ENCODE data around the gene GOLGA5. TPM values are rescaled to one million over a fixed set of nuclear protein-coding genes. Genes with fewer than 3 reads are reported as not detected.
"Not testable (repeated sequence)": the region's sequence is repeated elsewhere in the genome, so short reads cannot be mapped to it uniquely, and the experiment has no call there.

The GOLGA5 gene
- total and polyA plus RNA-seq, 4 donors, result 28.1 to 38.6 (median 31.6) TPM

DNA sequence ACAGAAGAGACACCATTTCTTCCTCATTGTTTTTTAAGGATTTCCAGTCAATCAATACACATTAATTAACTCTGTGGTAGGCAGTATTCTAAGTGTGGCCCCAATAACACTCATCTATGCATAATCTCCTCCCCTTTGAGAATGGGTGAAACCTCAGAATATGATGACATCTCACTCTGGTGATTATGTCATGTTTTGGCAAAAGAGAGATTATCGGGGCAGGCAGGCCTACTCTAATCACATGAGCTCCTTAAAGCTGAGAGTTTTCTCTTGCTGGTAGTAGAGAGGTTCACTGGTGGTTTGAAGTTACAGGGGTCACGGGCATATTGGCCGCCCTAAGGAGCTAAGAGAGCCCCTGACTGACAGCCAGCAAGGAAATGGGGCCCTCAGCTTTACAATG lies 38.6 kb upstream of the GOLGA5 start:
- Histone ChIP-seq H3K27ac (ENCODE audit: low read depth, low read length) (no peak overlapping the region), H3K4me3 (ENCODE audit: low read depth, low read length) (no peak overlapping the region), H3K27me3 (ENCODE audit: control insufficient read depth, insufficient read depth, low read length) (no peaks in the 10 kb centered on the region), H3K36me3 (ENCODE audit: control insufficient read depth, insufficient read depth, low read length) (no peaks in the 10 kb centered on the region), H3K9me3 (ENCODE audit: control insufficient read depth, insufficient read depth, low read length) (no peaks in the 10 kb centered on the region), H3K4me1 (ENCODE audit: control insufficient read depth, insufficient read depth, low read length) (no peaks in the 10 kb centered on the region)
- 92% methylated on average over 2 of the region's 3 CpGs for WGBS (ENCODE audit: insufficient coverage)
- no peak for DNase-seq (ENCODE audit: low read depth in 4 of 6, low spot score in 6 of 6)

DNA sequence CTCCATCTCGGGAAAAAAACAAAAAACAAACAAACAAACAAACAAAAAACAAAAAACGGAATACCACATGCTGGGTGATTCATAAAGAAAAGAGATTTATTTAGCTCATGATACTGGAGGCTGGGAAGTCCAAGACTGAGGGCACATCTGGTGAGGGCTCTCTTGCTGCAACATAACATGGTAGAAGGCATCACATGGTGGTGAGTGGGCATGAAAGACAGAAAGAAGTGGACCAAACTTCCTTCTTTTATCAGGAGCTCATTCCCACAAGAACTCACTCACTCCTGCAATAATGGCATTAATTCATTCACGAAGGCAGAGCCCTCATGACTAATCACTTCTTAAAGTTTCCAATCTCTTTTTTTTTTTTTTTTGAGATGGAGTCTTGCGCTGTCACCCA lies 37.7 kb upstream of the GOLGA5 start:
- Histone ChIP-seq H3K27ac (ENCODE audit: low read depth, low read length) (no peak overlapping the region), H3K4me1 (ENCODE audit: control insufficient read depth, insufficient read depth, low read length) (no peaks in the 10 kb centered on the region), H3K9me3 (ENCODE audit: control insufficient read depth, insufficient read depth, low read length) (no peaks in the 10 kb centered on the region), H3K4me3 (ENCODE audit: low read depth, low read length) (no peak overlapping the region), H3K36me3 (ENCODE audit: control insufficient read depth, insufficient read depth, low read length) (no peaks in the 10 kb centered on the region), H3K27me3 (ENCODE audit: control insufficient read depth, insufficient read depth, low read length) (no peaks in the 10 kb centered on the region)
- no peak for DNase-seq (ENCODE audit: low read depth in 4 of 6, low spot score in 6 of 6)
- WGBS (ENCODE audit: insufficient coverage), result 100% methylated on average over 1 of the region's 4 CpGs

DNA sequence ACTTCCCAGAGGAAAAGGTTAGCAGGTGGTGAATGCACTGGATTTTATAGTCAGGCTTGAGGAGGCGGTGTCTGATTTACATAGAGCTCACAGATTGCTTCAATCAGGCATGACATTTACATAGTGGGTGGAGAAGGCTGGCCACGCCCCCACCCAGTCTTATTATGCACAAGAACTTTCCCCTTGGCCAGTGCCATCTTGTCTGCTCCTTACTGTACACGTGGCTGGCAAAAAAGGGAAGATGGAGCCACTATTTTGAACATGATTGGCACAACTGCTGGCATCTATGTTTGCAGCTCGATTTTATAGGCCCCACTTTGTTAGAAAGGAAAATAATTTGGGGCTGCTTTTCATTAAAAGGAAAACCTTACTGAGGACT lies 34.8 kb upstream of the GOLGA5 start:
- peak in 1 of 6 donors; percentile 10 for DNase-seq (ENCODE audit: low read depth in 4 of 6, low spot score in 6 of 6)
- Histone ChIP-seq H3K9me3 (ENCODE audit: control insufficient read depth, insufficient read depth, low read length) (no peaks in the 10 kb centered on the region), H3K36me3 (ENCODE audit: control insufficient read depth, insufficient read depth, low read length) (no peaks in the 10 kb centered on the region), H3K27ac (ENCODE audit: low read depth, low read length) (no peak overlapping the region), H3K4me1 (ENCODE audit: control insufficient read depth, insufficient read depth, low read length) (no peaks in the 10 kb centered on the region), H3K27me3 (ENCODE audit: control insufficient read depth, insufficient read depth, low read length) (no peaks in the 10 kb centered on the region), H3K4me3 (ENCODE audit: low read depth, low read length) (no peak overlapping the region)
- no CpG with 5 or more reads among the region's 4 CpGs for whole genome bisulfite sequencing (ENCODE audit: insufficient coverage)

DNA sequence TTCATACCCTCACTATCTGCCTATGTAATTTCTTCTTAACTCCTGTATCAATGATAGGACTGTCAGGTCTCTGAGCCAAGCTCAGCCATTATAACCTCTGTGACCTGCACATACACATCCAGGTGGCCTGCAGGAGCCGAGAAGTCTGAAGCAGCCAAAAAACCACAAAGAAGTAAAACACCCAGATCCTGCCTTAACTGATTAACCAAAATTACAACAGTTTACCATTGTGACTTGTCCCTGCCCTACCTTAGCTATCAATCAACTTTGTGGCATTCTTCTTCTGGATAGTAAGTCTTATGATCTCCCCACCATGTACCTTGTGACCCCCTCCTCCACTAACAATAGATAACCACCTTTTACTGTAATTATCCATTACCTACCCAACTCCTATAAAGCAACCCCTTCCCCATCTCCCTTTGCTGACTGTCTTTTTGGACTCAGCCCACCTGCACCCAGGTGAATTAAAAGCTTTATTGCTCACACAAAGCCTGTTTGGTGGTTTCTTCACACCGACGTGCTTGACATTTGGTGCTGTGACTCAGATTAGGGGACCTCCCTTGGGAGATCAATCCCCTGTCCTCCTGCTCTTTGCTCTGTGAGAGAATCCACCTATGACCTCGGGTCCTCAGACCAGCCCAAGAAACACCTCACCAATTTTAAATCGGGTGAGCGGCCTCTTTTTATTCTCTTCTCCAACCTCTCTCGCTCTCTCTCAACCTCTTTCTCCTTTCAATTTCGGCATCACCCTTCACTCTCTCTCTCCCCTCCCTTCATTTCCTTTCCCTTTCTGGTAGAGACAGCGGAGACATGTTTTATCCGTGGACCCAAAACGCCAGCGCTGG lies 34.2 kb upstream of the GOLGA5 start:
- WGBS (ENCODE audit: insufficient coverage), result 93% methylated on average over 12 of the region's 12 CpGs
- H3K27ac ChIP-seq (ENCODE audit: low read depth, low read length), result no peak overlapping the region

DNA sequence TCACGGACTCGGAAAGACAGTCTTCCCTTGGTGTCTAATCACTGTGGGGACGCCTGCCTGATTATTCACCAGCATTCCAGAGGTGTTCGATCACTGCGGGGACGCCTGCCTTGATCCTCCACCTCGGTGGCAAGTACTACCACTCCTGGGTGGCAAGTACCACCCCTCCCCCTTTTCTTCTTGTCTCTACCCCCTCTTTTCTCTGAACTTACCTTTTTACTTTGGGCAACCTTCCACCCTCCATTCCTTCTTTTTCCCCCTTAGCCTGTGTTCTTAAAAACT lies 33.6 kb upstream of the GOLGA5 start:
- Histone ChIP-seq H3K36me3 (ENCODE audit: control insufficient read depth, insufficient read depth, low read length) (no peaks in the 10 kb centered on the region), H3K27ac (ENCODE audit: low read depth, low read length) (no peak overlapping the region), H3K27me3 (ENCODE audit: control insufficient read depth, insufficient read depth, low read length) (no peaks in the 10 kb centered on the region), H3K9me3 (ENCODE audit: control insufficient read depth, insufficient read depth, low read length) (no peaks in the 10 kb centered on the region), H3K4me3 (ENCODE audit: low read depth, low read length) (no peak overlapping the region), H3K4me1 (ENCODE audit: control insufficient read depth, insufficient read depth, low read length) (no peaks in the 10 kb centered on the region)
- WGBS (ENCODE audit: insufficient coverage), result 93% methylated on average over 7 of the region's 7 CpGs
- DNase-seq (ENCODE audit: low read depth in 4 of 6, low spot score in 6 of 6), result no peak

More for the DNA sequence above, 34.2 kb upstream of the GOLGA5 start:
- no peaks in the 10 kb centered on the region for H3K27me3 ChIP-seq (ENCODE audit: control insufficient read depth, insufficient read depth, low read length)
- no peaks in the 10 kb centered on the region for H3K9me3 ChIP-seq (ENCODE audit: control insufficient read depth, insufficient read depth, low read length)
- no peaks in the 10 kb centered on the region for H3K4me1 ChIP-seq (ENCODE audit: control insufficient read depth, insufficient read depth, low read length)
- no peaks in the 10 kb centered on the region for H3K36me3 ChIP-seq (ENCODE audit: control insufficient read depth, insufficient read depth, low read length)
- H3K4me3 ChIP-seq (ENCODE audit: low read depth, low read length), result no peak overlapping the region
- DNase-seq (ENCODE audit: low read depth in 4 of 6, low spot score in 6 of 6), result no peak

DNA sequence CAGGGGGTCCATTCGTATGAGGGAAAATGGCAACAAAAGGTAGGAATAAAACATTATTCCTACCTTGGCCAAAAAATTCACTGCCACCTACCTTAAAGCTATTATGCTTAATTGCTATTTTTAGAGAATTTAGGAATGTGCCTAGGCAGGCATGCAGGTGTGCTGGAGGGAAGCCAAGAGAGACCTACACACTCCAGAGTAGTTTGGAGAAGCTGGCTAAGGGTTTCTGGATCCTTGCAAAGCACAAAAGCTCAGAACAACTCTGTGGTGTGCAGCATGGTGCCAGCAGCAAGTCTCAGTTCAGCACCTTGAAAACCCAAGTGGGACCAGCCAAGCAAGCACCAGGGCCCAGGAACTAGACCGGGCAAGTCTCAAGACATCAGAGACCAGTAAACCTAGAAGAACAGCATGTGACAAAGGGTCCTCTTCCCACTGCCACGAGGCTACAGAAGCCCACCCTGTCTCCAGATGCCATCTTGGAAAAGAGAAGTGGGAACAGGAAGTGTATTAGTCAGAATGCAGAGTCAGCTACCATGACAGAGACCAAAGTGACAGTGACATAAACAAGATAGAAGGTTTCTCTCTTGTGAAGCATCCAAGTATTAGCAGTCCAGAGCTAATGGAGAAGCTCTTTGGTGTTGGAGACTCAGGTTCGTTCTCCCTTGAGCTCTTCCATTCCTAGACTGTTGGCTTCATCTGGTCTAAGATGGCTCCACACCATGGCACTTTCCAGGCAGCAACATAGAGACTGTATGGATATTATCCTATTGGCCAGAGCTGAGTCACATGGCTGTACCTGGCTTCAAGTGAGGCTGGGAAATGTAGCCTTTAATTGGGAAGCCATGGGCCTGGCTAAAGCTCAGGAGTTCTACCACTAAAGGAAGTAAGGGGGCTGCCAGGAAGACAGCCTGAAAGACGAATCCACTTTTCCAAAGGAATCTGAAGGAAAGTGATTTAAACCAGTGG lies 30.2 kb upstream of the GOLGA5 start:
- not testable (repeated sequence) for H3K27me3 ChIP-seq (ENCODE audit: control insufficient read depth, insufficient read depth, low read length); H3K36me3 ChIP-seq (ENCODE audit: control insufficient read depth, insufficient read depth, low read length); H3K4me1 ChIP-seq (ENCODE audit: control insufficient read depth, insufficient read depth, low read length); H3K4me3 ChIP-seq (ENCODE audit: low read depth, low read length); H3K27ac ChIP-seq (ENCODE audit: low read depth, low read length); H3K9me3 ChIP-seq (ENCODE audit: control insufficient read depth, insufficient read depth, low read length)
- WGBS (ENCODE audit: insufficient coverage), result no CpG with 5 or more reads among the region's 5 CpGs
- DNase-seq (ENCODE audit: low read depth in 4 of 6, low spot score in 6 of 6), result peak in 1 of 6 donors; percentile 14

DNA sequence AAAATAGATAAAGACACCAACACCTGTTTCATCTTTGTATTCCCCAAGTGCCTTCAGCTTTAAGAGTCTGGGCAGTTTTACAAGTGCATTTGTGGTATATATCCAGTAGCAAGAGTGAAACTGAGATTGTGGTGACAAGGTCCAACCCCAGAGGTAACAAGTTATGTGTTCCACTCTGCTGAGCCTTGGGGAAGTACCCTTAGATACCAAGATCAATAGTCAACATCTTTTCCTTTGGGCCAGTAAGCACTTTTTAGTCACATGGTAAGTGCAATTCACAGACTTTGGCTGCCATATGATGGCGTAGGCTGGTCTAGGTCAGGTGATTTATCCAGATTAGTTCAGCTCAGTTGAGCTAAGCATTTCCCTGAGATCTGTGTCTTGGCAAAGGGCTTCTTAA lies 25.9 kb upstream of the GOLGA5 start:
- WGBS (ENCODE audit: insufficient coverage), result no CpG with 5 or more reads among the region's 1 CpG
- DNase-seq (ENCODE audit: low read depth in 4 of 6, low spot score in 6 of 6), result peak in 1 of 6 donors; percentile 2
- not testable (repeated sequence) for H3K36me3 ChIP-seq (ENCODE audit: control insufficient read depth, insufficient read depth, low read length); H3K4me3 ChIP-seq (ENCODE audit: low read depth, low read length); H3K4me1 ChIP-seq (ENCODE audit: control insufficient read depth, insufficient read depth, low read length); H3K9me3 ChIP-seq (ENCODE audit: control insufficient read depth, insufficient read depth, low read length); H3K27ac ChIP-seq (ENCODE audit: low read depth, low read length); H3K27me3 ChIP-seq (ENCODE audit: control insufficient read depth, insufficient read depth, low read length)

DNA sequence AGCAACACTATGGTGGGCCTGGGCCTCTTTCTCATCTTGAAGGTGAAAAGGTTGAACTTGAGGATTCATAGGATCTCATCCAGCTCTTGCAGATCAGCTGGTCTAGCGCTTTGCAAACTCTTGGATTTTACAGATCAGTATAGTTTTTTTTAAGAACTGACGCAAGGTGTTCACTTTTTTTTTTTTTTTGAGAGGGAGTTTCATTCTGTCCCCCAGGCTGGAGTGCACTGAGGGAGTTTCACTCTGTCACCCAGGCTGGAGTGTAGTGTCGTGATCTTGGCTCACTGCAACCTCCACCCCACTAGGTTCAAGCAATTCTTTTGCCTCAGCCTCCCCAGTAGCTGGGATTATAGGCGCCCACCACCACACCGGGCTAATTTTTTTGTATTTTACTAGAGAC lies 25.3 kb upstream of the GOLGA5 start:
- H3K27ac ChIP-seq (ENCODE audit: low read depth, low read length), result no peak overlapping the region

DNA sequence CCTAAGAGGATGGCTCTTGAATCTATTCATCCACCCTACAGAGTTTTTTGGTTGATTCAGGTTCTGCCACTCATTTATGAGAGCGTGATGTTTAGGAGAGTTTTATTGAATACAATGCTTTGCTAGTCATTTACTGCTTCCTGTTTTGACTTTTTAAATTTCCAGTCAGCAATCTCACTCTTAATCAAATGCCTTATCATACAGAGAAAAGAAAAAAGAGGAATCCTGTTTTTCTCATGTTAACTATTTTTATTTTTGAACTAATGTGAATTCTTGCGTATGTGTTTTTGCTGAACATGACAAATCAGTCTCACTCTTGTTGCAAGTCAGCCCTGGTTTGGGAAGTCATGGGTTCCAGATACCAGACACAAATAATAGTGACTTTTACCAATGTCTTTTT lies 23.6 kb upstream of the GOLGA5 start:
- DNase-seq (ENCODE audit: low read depth in 4 of 6, low spot score in 6 of 6), result no peak
- Histone ChIP-seq H3K4me1 (ENCODE audit: control insufficient read depth, insufficient read depth, low read length) (no peaks in the 10 kb centered on the region), H3K9me3 (ENCODE audit: control insufficient read depth, insufficient read depth, low read length) (no peaks in the 10 kb centered on the region), H3K4me3 (ENCODE audit: low read depth, low read length) (no peak overlapping the region), H3K27ac (ENCODE audit: low read depth, low read length) (no peak overlapping the region), H3K27me3 (ENCODE audit: control insufficient read depth, insufficient read depth, low read length) (no peaks in the 10 kb centered on the region), H3K36me3 (ENCODE audit: control insufficient read depth, insufficient read depth, low read length) (no peaks in the 10 kb centered on the region)
- no CpG with 5 or more reads among the region's 2 CpGs for WGBS (ENCODE audit: insufficient coverage)

More for the DNA sequence above, 25.3 kb upstream of the GOLGA5 start:
- DNase-seq (ENCODE audit: low read depth in 4 of 6, low spot score in 6 of 6), result no peak
- Histone ChIP-seq H3K4me3 (ENCODE audit: low read depth, low read length) (no peak overlapping the region), H3K36me3 (ENCODE audit: control insufficient read depth, insufficient read depth, low read length) (no peaks in the 10 kb centered on the region), H3K9me3 (ENCODE audit: control insufficient read depth, insufficient read depth, low read length) (no peaks in the 10 kb centered on the region), H3K4me1 (ENCODE audit: control insufficient read depth, insufficient read depth, low read length) (no peaks in the 10 kb centered on the region), H3K27me3 (ENCODE audit: control insufficient read depth, insufficient read depth, low read length) (no peaks in the 10 kb centered on the region)
- WGBS (ENCODE audit: insufficient coverage), result 83% methylated on average over 1 of the region's 5 CpGs

All from spinal cord (tissue), 10 donors.